Ascending aorta (tissue), 2 donors: Measurements from ENCODE around the gene RFLNA. TPM values are rescaled to one million over a fixed set of nuclear protein-coding genes. Genes with fewer than 3 reads are reported as not detected.
A peak's percentile ranks its signal among the peaks of the same experiment; 100 is the strongest.

Experiments
- DNase-seq, 2 donors: peaks; one replicate each; pipeline ENCODE4 v3.0.0-alpha.2; 2019; ENCODE audit warnings: low spot score in 2 of 2
- H3K27ac ChIP-seq, 2 donors: fragments of 200-600 bp; sonication (generic); one replicate each; pipeline ENCODE4 v1.5.1; 2016 to 2017; ENCODE audit warnings: mild to moderate bottlenecking in 1 of 2
- H3K27me3 ChIP-seq: fragments of 200-600 bp; sonication (generic); one replicate; pipeline ENCODE4 v1.5.1; 2017
- H3K36me3 ChIP-seq, 2 donors: fragments of 200-600 bp; sonication (generic); one replicate each; pipeline ENCODE4 v1.5.1; 2016
- H3K4me1 ChIP-seq, 2 donors: fragments of 200-600 bp; sonication (generic); one replicate each; pipeline ENCODE4 v1.5.1; 2016 to 2017; ENCODE audit warnings: mild to moderate bottlenecking in 1 of 2
- H3K4me3 ChIP-seq, 2 donors: fragments of 200-600 bp; sonication (generic); one replicate each; pipeline ENCODE4 v1.5.1; 2016 to 2017; ENCODE audit warnings: mild to moderate bottlenecking in 1 of 2
- H3K9me3 ChIP-seq, 2 donors: fragments of 200-600 bp; sonication (generic); one replicate each; pipeline ENCODE4 v1.5.1; 2016
- intact Hi-C: fragments of 100-400 bp; cut with DNase I; formaldehyde crosslinking; loops from one replicate; pipeline ENCODE4 v1.15.1; 2023
- total RNA-seq: library from RNA; depleted of rRNA; stranded (reverse); fragments of >200 nt; gene quantifications from one replicate; pipeline ENCODE4 v1.1.0, GENCODE V29; 2016
- TF ChIP-seq, protein P1 (sequence below), 3 experiments: fragments of 200-600 bp in 2 of 3; fragments of 450-650 bp in 1 of 3; sonication (generic) in 2 of 3; IDR thresholded peaks; one replicate each; pipeline ENCODE4 v1.5.1; 2016 to 2019; ENCODE audit warnings: antibody characterized with exemption in 3 of 3, mild to moderate bottlenecking in 1 of 3, moderate library complexity in 1 of 3

RFLNA gene
- total RNA-seq, 1 donor from 2014 or later = not detected

- peaks cover 0 to 8% of the 10 kb centered on the region in 2 donors for H3K9me3 ChIP-seq
- no peak for DNase-seq
- H3K27ac ChIP-seq = peak overlapping the region; percentile 34 to 36
- H3K27me3 ChIP-seq = no peaks in the 10 kb centered on the region
- no peaks in the 10 kb centered on the region for H3K36me3 ChIP-seq
- TF ChIP-seq, protein P1, sequence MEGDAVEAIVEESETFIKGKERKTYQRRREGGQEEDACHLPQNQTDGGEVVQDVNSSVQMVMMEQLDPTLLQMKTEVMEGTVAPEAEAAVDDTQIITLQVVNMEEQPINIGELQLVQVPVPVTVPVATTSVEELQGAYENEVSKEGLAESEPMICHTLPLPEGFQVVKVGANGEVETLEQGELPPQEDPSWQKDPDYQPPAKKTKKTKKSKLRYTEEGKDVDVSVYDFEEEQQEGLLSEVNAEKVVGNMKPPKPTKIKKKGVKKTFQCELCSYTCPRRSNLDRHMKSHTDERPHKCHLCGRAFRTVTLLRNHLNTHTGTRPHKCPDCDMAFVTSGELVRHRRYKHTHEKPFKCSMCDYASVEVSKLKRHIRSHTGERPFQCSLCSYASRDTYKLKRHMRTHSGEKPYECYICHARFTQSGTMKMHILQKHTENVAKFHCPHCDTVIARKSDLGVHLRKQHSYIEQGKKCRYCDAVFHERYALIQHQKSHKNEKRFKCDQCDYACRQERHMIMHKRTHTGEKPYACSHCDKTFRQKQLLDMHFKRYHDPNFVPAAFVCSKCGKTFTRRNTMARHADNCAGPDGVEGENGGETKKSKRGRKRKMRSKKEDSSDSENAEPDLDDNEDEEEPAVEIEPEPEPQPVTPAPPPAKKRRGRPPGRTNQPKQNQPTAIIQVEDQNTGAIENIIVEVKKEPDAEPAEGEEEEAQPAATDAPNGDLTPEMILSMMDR (IDR thresholded peaks at IDR 0.05) = no peak
- peaks cover 0 to 8% of the 10 kb centered on the region in 2 donors for H3K4me1 ChIP-seq
- intact Hi-C loops = no loop called here
- peak overlapping the region; percentile 8 to 29 for H3K4me3 ChIP-seq
Observed at GRCh38 chr12:124283326-124283725, 11.6 kb upstream of the RFLNA start.

DNA sequence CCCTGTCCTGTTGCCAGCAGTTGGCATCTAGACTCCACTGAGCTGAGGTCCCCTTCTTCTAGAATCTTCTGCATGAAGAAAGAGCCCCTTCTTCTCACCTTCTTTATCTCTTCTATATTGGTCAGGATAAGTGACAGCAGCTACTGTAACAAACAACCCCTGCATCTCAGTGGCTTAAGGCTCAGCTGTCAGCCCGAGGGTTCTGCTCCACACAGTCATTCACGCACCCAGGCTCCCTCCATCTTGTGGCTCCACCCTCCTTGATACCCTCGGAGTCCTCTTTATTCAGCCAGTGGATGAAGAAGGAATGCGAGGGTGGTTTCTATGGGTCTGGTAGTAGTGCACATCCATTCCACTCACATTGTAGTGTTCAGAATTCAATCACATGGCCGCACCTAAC lies 10.5 kb upstream of the RFLNA start:
- H3K9me3 ChIP-seq = peaks cover 0 to 8% of the 10 kb centered on the region in 2 donors
- TF ChIP-seq, protein P1 (IDR thresholded peaks at IDR 0.05) = no peak
- no peaks in the 10 kb centered on the region for H3K36me3 ChIP-seq
- intact Hi-C loops = no loop called here
- no peak for DNase-seq
- no peak overlapping the region for H3K27ac ChIP-seq
- H3K4me1 ChIP-seq = peaks cover 0 to 9% of the 10 kb centered on the region in 2 donors
- H3K4me3 ChIP-seq = no peak overlapping the region
- no peaks in the 10 kb centered on the region for H3K27me3 ChIP-seq

DNA sequence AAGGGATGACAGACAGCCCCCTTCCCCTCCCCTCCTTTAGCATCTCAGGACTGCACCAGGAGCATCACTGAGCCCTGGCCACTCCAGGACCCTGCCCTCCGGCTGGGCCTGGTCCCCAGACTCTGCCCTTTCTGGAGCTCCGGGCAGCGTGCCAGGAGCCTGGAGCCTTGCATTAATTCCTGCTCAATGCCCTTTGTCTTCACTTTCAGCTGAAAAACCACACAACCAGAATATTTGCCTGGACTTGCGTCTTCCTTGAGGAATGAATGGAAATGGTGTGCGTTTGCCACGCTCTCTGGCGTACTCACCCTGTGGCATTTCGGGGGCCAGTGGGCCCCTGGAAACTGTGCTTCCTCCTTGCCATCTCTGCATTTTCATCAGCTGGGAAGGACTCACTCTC lies 8.5 kb upstream of the RFLNA start:
- Histone ChIP-seq H3K36me3 (no peaks in the 10 kb centered on the region), H3K27me3 (no peaks in the 10 kb centered on the region), H3K4me1 (peaks cover 0 to 12% of the 10 kb centered on the region in 2 donors), H3K27ac (no peak overlapping the region), H3K9me3 (peaks cover 0 to 8% of the 10 kb centered on the region in 2 donors), H3K4me3 (no peak overlapping the region)
- intact Hi-C loops = no loop called here
- no peak for DNase-seq
- TF ChIP-seq, protein P1 (IDR thresholded peaks at IDR 0.05) = no peak

DNA sequence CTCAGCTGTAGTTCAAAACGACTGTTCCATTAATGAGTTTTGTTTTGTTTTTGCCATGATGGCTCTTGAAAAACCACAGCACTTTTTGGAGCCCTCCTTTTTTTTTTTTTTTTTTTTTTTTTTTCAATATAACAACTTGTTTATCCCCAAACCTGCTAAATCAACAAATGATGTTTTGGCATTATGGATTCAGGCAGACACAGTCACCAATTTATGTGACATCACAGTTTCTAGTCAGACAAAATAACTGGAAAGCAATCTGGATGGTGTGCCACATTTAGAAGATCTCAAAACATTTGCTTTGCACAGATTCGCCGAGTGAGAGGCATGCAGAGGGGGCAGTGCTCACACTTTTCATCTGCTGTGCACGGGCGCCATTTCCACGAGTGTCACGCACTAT lies 7.9 kb upstream of the RFLNA start:
- H3K36me3 ChIP-seq = no peaks in the 10 kb centered on the region
- H3K4me1 ChIP-seq = peaks cover 0 to 12% of the 10 kb centered on the region in 2 donors
- no peak overlapping the region for H3K4me3 ChIP-seq
- peaks cover 0 to 8% of the 10 kb centered on the region in 2 donors for H3K9me3 ChIP-seq
- H3K27me3 ChIP-seq = no peaks in the 10 kb centered on the region
- intact Hi-C loops = no loop called here
- no peak overlapping the region for H3K27ac ChIP-seq
- TF ChIP-seq, protein P1 (IDR thresholded peaks at IDR 0.05) = no peak
- DNase-seq = no peak

- DNase-seq = no peak
- peaks cover 0 to 10% of the 10 kb centered on the region in 2 donors for H3K4me1 ChIP-seq
- H3K36me3 ChIP-seq = no peaks in the 10 kb centered on the region
- H3K9me3 ChIP-seq = peaks cover 0 to 2% of the 10 kb centered on the region in 2 donors
- H3K27ac ChIP-seq = peak overlapping the region; percentile 20 to 57
- H3K4me3 ChIP-seq = peak overlapping the region; percentile 6 to 45
- TF ChIP-seq, protein P1 (IDR thresholded peaks at IDR 0.05) = no peak
- H3K27me3 ChIP-seq = no peaks in the 10 kb centered on the region
- intact Hi-C loops = no loop called here
Observed at GRCh38 chr12:124289634-124290600, 5.0 kb upstream of the RFLNA start.
